PFSK-1 (cell line): ENCODE measurements around the gene ATAD3B.

Experiments used
- POLR2AphosphoS5 ChIP-seq: IDR thresholded peaks from 2 replicates; pipeline ENCODE4 v1.6.1; 2012; ENCODE audit warnings: low read depth, mild to moderate bottlenecking, control low read depth, low read length, moderate library complexity
- REST ChIP-seq, 2 experiments: IDR thresholded peaks; 2 replicates each; pipeline versions ENCODE4 v1.6.1 to v1.8.0; 2011 to 2012; ENCODE audit warnings: low read depth in 2 of 2, low read length in 2 of 2, control low read depth in 1 of 2, inconsistent platforms in 1 of 2, mild to moderate bottlenecking in 1 of 2, moderate library complexity in 1 of 2; ENCODE audit not compliant: insufficient read depth in 1 of 2
- SIN3A ChIP-seq: IDR thresholded peaks from 2 replicates; pipeline ENCODE4 v1.6.1; 2012; ENCODE audit warnings: mild to moderate bottlenecking, low read length, moderate library complexity, borderline replicate concordance; ENCODE audit not compliant: insufficient read depth
- TAF1 ChIP-seq: IDR thresholded peaks from 2 replicates; pipeline ENCODE4 v1.6.1; 2012; ENCODE audit warnings: low read length, control low read depth, borderline replicate concordance; ENCODE audit not compliant: insufficient read depth

GRCh38 chr1:1510912-1511532 lies 39.5 kb downstream of the ATAD3B start:
- no peak for TF ChIP-seq SIN3A
- TF ChIP-seq REST (IDR thresholded peaks at IDR 0.05; ENCODE audit: insufficient read depth in 1 of 2, low read depth in 2 of 2, low read length in 2 of 2) = no peak
- TF ChIP-seq POLR2AphosphoS5 = no peak
- TF ChIP-seq TAF1 = no peak
